Peyer's patch (tissue), 4 donors: ENCODE data around the gene NSL1. TPM values are rescaled to one million over a fixed set of nuclear protein-coding genes. Genes with fewer than 3 reads are reported as not detected.

Source experiments
- DNase-seq, 3 donors: peaks; one replicate each; pipeline ENCODE4 v3.0.0-alpha.2; 2017 to 2019
- H3K27ac ChIP-seq, 4 donors: fragments of 200-600 bp; sonication (generic); one replicate each; pipeline ENCODE4 v1.5.1; 2016 to 2019
- H3K27me3 ChIP-seq, 2 donors: fragments of 200-600 bp; sonication (generic); one replicate each; pipeline ENCODE4 v1.5.1; 2019
- H3K36me3 ChIP-seq, 3 donors: fragments of 200-600 bp; sonication (generic); one replicate each; pipeline ENCODE4 v1.5.1; 2016 to 2019
- H3K4me1 ChIP-seq, 4 donors: fragments of 200-600 bp; sonication (generic); one replicate each; pipeline ENCODE4 v1.5.1; 2016 to 2019
- H3K4me3 ChIP-seq, 4 donors: fragments of 200-600 bp; sonication (generic); 1 replicate in 3 of 4; 2 replicates in 1 of 4; pipeline ENCODE4 v1.5.1; 2016 to 2019; ENCODE audit warnings: mild to moderate bottlenecking in 1 of 4
- H3K9me3 ChIP-seq, 4 donors: fragments of 200-600 bp; sonication (generic); one replicate each; pipeline ENCODE4 v1.5.1; 2016 to 2019; ENCODE audit warnings: mild to moderate bottlenecking in 1 of 4
- CTCF ChIP-seq, 6 experiments: fragments of 450-650 bp in 4 of 6; fragments of 200-600 bp in 2 of 6; sonication (generic) in 1 of 6; IDR thresholded peaks; one replicate each; pipeline ENCODE4 v1.5.1; 2017 to 2019; ENCODE audit warnings: antibody characterized with exemption in 6 of 6, mild to moderate bottlenecking in 3 of 6, moderate library complexity in 1 of 6
- POLR2A ChIP-seq, 2 donors: fragments of 450-650 bp; IDR thresholded peaks; one replicate each; pipeline ENCODE4 v1.5.1; 2017; ENCODE audit warnings: antibody characterized with exemption in 2 of 2, mild to moderate bottlenecking in 2 of 2, moderate library complexity in 2 of 2
- total RNA-seq, 4 donors: library from RNA; depleted of rRNA; stranded (reverse); fragments of >200 nt; gene quantifications; one replicate each; pipeline ENCODE4 v1.1.0, GENCODE V29; 2016

The NSL1 gene
- total RNA-seq, 4 donors from 2014 or later = 29.2 to 61.9 (median 39.0) TPM

GRCh38 chr1:212745303-212745702, 46.3 kb downstream of the NSL1 start:
- no peaks in the 10 kb centered on the region for H3K36me3 ChIP-seq
- no peaks in the 10 kb centered on the region for H3K27me3 ChIP-seq
- DNase-seq = no peak
- H3K4me1 ChIP-seq = peaks cover 0 to 7% (median 0%) of the 10 kb centered on the region in 4 donors
- TF ChIP-seq CTCF (IDR thresholded peaks at IDR 0.05) = no peak
- no peak for TF ChIP-seq POLR2A (IDR thresholded peaks at IDR 0.05)
- H3K27ac ChIP-seq = no peak overlapping the region
- no peak overlapping the region for H3K4me3 ChIP-seq
- no peaks in the 10 kb centered on the region for H3K9me3 ChIP-seq

GRCh38 chr1:212743901-212744475, 47.6 kb downstream of the NSL1 start:
- no peak for TF ChIP-seq CTCF (IDR thresholded peaks at IDR 0.05)
- no peak for TF ChIP-seq POLR2A (IDR thresholded peaks at IDR 0.05)
- H3K27ac ChIP-seq = no peak overlapping the region
- no peak for DNase-seq

GRCh38 chr1:212738330-212738729, 53.2 kb downstream of the NSL1 start:
- H3K4me3 ChIP-seq = no peak overlapping the region
- no peaks in the 10 kb centered on the region for H3K9me3 ChIP-seq
- H3K27me3 ChIP-seq = no peaks in the 10 kb centered on the region
- H3K4me1 ChIP-seq = no peaks in the 10 kb centered on the region
- H3K36me3 ChIP-seq = no peaks in the 10 kb centered on the region
- DNase-seq = no peak
- H3K27ac ChIP-seq = no peak overlapping the region
- TF ChIP-seq CTCF (IDR thresholded peaks at IDR 0.05) = no peak
- TF ChIP-seq POLR2A (IDR thresholded peaks at IDR 0.05) = no peak

More at GRCh38 chr1:212743901-212744475, 47.6 kb downstream of the NSL1 start:
- no peaks in the 10 kb centered on the region for H3K9me3 ChIP-seq
- H3K36me3 ChIP-seq = no peaks in the 10 kb centered on the region
- H3K27me3 ChIP-seq = no peaks in the 10 kb centered on the region
- H3K4me3 ChIP-seq = no peak overlapping the region
- no peaks in the 10 kb centered on the region for H3K4me1 ChIP-seq

- Histone ChIP-seq H3K4me3 (no peak overlapping the region), H3K27ac (no peak overlapping the region), H3K4me1 (no peaks in the 10 kb centered on the region), H3K36me3 (no peaks in the 10 kb centered on the region), H3K9me3 (no peaks in the 10 kb centered on the region), H3K27me3 (no peaks in the 10 kb centered on the region)
- DNase-seq = no peak
- no peak for TF ChIP-seq POLR2A (IDR thresholded peaks at IDR 0.05)
- TF ChIP-seq CTCF (IDR thresholded peaks at IDR 0.05) = no peak
Measured at GRCh38 chr1:212737559-212737958, 54.0 kb downstream of the NSL1 start.

GRCh38 chr1:212733109-212733508, 58.5 kb downstream of the NSL1 start:
- no peaks in the 10 kb centered on the region for H3K9me3 ChIP-seq
- H3K36me3 ChIP-seq = no peaks in the 10 kb centered on the region
- H3K27ac ChIP-seq = no peak overlapping the region
- no peaks in the 10 kb centered on the region for H3K4me1 ChIP-seq
- DNase-seq = no peak
- H3K27me3 ChIP-seq = no peaks in the 10 kb centered on the region
- H3K4me3 ChIP-seq = no peak overlapping the region
- TF ChIP-seq POLR2A (IDR thresholded peaks at IDR 0.05) (no peak), CTCF (IDR thresholded peaks at IDR 0.05) (no peak)

GRCh38 chr1:212731630-212732029, 59.9 kb downstream of the NSL1 start:
- H3K9me3 ChIP-seq = no peaks in the 10 kb centered on the region
- H3K27ac ChIP-seq = no peak overlapping the region
- no peak overlapping the region for H3K4me3 ChIP-seq
- H3K4me1 ChIP-seq = no peaks in the 10 kb centered on the region
- no peak for DNase-seq
- no peaks in the 10 kb centered on the region for H3K27me3 ChIP-seq
- TF ChIP-seq POLR2A (IDR thresholded peaks at IDR 0.05) (no peak), CTCF (IDR thresholded peaks at IDR 0.05) (no peak)
- H3K36me3 ChIP-seq = no peaks in the 10 kb centered on the region
